Activated T-cell treated with anti-CD3 and anti-CD28 coated beads for 48 hours (primary cell): ENCODE measurements around the gene TMEM258.

Source experiments
- DNase-seq: peaks from one replicate; pipeline ENCODE4 v3.0.0-alpha.2; 2020; ENCODE audit warnings: low read depth

TMEM258 gene

GRCh38 chr11:61820174-61820573 lies 27.8 kb upstream of the TMEM258 start:
- DNase-seq = no peak

- no peak for DNase-seq
These were observed 25.2 kb upstream of the TMEM258 start for GRCh38 chr11:61817471-61818202.

- peak; percentile 84 for DNase-seq
These were observed 24.5 kb upstream of the TMEM258 start, which contains the start of gene FADS1 for GRCh38 chr11:61816736-61817455. FADS1 (minus strand) TSS chr11:61817003; CDS start chr11:61816929, 74 bp downstream.

GRCh38 chr11:61815790-61816735 lies 23.7 kb upstream of the TMEM258 start:
- DNase-seq = peak; percentile 62

- peak; percentile 57 for DNase-seq
These were observed 22.8 kb upstream of the TMEM258 start for GRCh38 chr11:61814958-61815789.

- no peak for DNase-seq
These were observed 22.0 kb upstream of the TMEM258 start for GRCh38 chr11:61814247-61814957.

GRCh38 chr11:61812736-61813411 lies 20.5 kb upstream of the TMEM258 start:
- no peak for DNase-seq

GRCh38 chr11:61811831-61812230 lies 19.4 kb upstream of the TMEM258 start:
- DNase-seq = no peak

- no peak for DNase-seq
These were observed 18.3 kb upstream of the TMEM258 start for GRCh38 chr11:61810671-61811175.

GRCh38 chr11:61806785-61807184 lies 14.4 kb upstream of the TMEM258 start:
- no peak for DNase-seq

- DNase-seq = no peak
These were observed 12.7 kb upstream of the TMEM258 start for GRCh38 chr11:61805146-61805545.

GRCh38 chr11:61803889-61804647 lies 11.7 kb upstream of the TMEM258 start:
- no peak for DNase-seq

GRCh38 chr11:61802605-61803004 lies 10.2 kb upstream of the TMEM258 start:
- no peak for DNase-seq

- no peak for DNase-seq
These were observed 8.2 kb upstream of the TMEM258 start for GRCh38 chr11:61800331-61801281.

- DNase-seq = no peak
These were observed 7.4 kb upstream of the TMEM258 start for GRCh38 chr11:61799665-61800284.

- DNase-seq = no peak
These were observed 5.0 kb upstream of the TMEM258 start for GRCh38 chr11:61797263-61797944.
